GM19043 (cell line): Measurements from ENCODE around the gene SCYGR6.

Experiments
- ATAC-seq: cut with Tn5 transposase; IDR thresholded peaks from one replicate; pipeline ENCODE4 v1.9.1; 2021; ENCODE audit warnings: low read depth; ENCODE audit not compliant: unreplicated experiment

SCYGR6 gene

GRCh38 chr2:227716501-227716900, 8.1 kb downstream of the SCYGR6 start:
- ATAC-seq: no peak

DNA sequence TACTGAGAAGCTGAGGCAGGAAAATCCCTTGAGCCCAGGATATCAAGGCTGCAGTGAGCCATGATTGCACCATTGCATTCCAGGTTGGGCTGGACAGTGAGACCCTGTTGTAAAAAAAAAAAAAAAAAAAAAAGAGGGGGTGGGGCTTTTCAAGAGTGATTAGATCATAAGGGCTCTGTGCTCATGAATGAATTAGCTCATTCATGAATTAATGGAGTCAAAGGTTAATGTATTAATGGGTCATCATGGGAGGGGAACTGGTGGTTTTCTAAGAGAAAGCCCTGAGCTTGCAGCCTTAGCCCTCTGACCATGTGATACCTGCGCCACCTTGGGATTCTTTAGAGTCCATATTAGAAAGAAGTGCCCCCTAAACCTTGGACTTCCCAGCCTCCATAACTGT, 11.3 kb downstream of the SCYGR6 start:
- no peak for ATAC-seq

GRCh38 chr2:227710986-227711385, 13.6 kb downstream of the SCYGR6 start:
- ATAC-seq: no peak

GRCh38 chr2:227707390-227707789, 17.2 kb downstream of the SCYGR6 start:
- ATAC-seq: no peak

GRCh38 chr2:227706859-227707258, 17.7 kb downstream of the SCYGR6 start:
- ATAC-seq: no peak

GRCh38 chr2:227703961-227704360, 20.6 kb downstream of the SCYGR6 start:
- no peak for ATAC-seq

GRCh38 chr2:227703280-227703732, 21.3 kb downstream of the SCYGR6 start:
- ATAC-seq: no peak

- no peak for ATAC-seq
Measured at GRCh38 chr2:227701556-227701955, 23.0 kb downstream of the SCYGR6 start.

DNA sequence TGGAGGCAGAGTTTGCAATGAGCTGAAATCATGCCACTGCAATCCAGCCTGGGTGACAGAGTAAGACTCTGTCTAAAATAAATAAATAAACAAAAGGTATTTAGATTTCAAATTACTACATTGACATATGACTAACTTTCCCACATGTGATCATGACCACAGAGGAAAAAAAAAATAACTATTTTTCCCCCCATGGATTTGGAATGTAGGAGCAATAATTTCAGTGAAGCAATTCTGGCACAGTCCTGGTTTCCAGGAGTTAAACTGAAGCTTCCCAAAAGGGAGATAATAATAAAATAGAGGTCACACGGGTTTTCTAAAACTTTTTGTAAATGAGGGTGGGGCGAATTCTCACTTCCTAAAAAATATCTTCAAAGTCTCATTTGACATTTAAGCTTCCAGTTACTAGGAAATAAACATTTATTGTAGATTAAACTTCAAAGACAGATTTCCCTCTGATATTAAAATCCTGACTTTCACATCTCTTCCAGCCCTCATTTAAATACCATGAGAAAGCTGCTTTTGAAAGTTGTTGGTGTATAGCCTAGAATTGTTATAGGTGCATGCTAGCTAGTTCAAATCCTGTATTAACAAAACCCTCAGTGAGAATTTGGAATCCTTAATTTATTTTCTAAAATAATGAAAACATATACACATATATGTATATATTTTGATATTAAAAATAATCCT, 27.4 kb downstream of the SCYGR6 start:
- no peak for ATAC-seq

DNA sequence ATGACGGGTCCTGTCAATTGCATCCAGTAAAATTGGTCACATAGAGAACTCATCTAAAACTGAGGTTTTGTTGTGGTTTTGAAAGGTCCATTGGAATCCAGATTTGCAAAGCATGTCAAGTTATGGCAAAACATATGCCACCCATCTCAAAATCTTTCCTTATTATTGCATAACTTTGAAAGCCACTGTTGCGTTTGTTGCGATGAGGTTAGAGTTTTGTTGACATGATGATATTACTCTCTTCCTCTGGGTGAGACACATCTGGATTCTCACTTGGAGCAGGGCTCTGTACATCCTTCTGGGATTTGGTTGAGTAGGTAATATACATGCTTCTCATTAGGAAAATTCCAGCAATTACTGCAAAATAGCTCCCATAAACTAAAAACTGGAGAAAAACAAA, 37.4 kb downstream of the SCYGR6 start:
- no peak for ATAC-seq

DNA sequence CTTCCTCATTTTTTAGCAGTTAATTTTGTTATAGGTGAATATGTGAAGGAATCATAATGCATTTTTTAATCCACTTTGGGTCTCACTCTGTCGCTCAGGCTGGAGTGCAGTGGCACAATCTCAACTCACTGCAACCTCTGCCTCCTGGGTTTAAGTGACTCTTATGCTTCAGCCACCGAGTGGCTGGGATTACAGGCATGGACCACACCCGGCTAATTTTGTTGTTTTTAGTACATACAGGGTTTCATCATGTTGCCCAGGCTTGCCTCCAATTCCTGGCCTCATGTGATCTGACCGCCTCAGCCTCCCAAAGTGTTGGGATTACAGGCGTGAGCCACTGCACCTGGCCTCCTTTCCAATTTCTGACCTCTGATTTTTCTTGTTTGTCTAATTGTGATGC, 40.3 kb downstream of the SCYGR6 start:
- no peak for ATAC-seq

- no peak for ATAC-seq
Measured at GRCh38 chr2:227677928-227678327, 46.6 kb downstream of the SCYGR6 start.

- no peak for ATAC-seq
Measured at GRCh38 chr2:227674485-227674884, 50.1 kb downstream of the SCYGR6 start.
